Pancreas (tissue), 10 donors: ENCODE results near the gene DAAM2. TPM values are rescaled to one million over a fixed set of nuclear protein-coding genes. Genes with fewer than 3 reads are reported as not detected.

Experiments used
- ATAC-seq, 4 donors: fragments of 200-7000 bp; cut with Tn5 transposase; one replicate each; pipeline versions ENCODE4 v1.8.0 to v1.9.1; 2020; ENCODE audit warnings: mild to moderate bottlenecking in 4 of 4, moderate library complexity in 4 of 4
- DNase-seq, 6 donors: peaks; one replicate each; pipeline ENCODE4 v3.0.0-alpha.2; 2020
- FAIRE-seq: peaks from 2 replicates; lab custom pipeline; 2012; peaks lifted over from hg19 to GRCh38; lab: Jason Lieb, UNC
- H3K27ac ChIP-seq, 4 donors: fragments of 200-600 bp; sonication (generic); 1 replicate in 3 of 4; 2 replicates in 1 of 4; pipeline versions ENCODE4 v1.5.0 to v1.8.0; 2020
- H3K27me3 ChIP-seq, 4 donors: fragments of 200-600 bp; one replicate each; pipeline ENCODE4 v1.8.0; 2021
- H3K36me3 ChIP-seq, 3 donors: fragments of 200-600 bp; sonication (generic) in 1 of 3; one replicate each; pipeline versions ENCODE4 v1.5.0 to v1.8.0; 2020 to 2021
- H3K4me1 ChIP-seq, 3 donors: fragments of 200-600 bp; one replicate each; pipeline ENCODE4 v1.8.0; 2021
- H3K4me3 ChIP-seq, 4 donors: fragments of 200-600 bp; sonication (generic) in 2 of 4; one replicate each; pipeline versions ENCODE4 v1.5.0 to v1.8.0; 2020 to 2021
- H3K9me3 ChIP-seq, 4 donors: fragments of 200-600 bp; one replicate each; pipeline ENCODE4 v1.8.0; 2021
- WGBS, 2 donors: extraction: QIAGEN DNeasy Blood & Tissue Kit; methylation state at CpG; one replicate each; pipeline ENCODE4 v1.1.7; 2013; 5-methylcytosine and 5-hydroxymethylcytosine counted together
- intact Hi-C, 3 donors: fragments of 100-400 bp; cut with DNase I; formaldehyde crosslinking; loops; one replicate each; pipeline versions ENCODE4 v1.11.1 to v1.14.2; 2022
- polyA plus RNA-seq, 2 donors: library from polyadenylated mRNA; stranded (reverse); fragments of 200-250 nt; gene quantifications; one replicate each; pipeline ENCODE4 v1.2.3, GENCODE V29; 2013
- total RNA-seq, 6 donors: library from RNA; stranded (reverse); fragmentation: NEBNext Ultra II Directional in 4 of 6; extraction: Animal tissue kit (Norgen Biotek cat#: 25700) in 4 of 6; gene quantifications; one replicate each; pipeline versions ENCODE4 v1.2.1 to v1.2.4, GENCODE V29; 2021 to 2023
- TF ChIP-seq, protein P1 (sequence below), 4 donors: fragments of 200-600 bp; sonication (generic) in 3 of 4; IDR thresholded peaks; one replicate each; pipeline versions ENCODE4 v1.5.0 to v1.8.0; 2021; ENCODE audit warnings: antibody characterized with exemption in 4 of 4
- donor health status: healthy with polysubstance abuse.
- donor health status: DM: no; HTN: no; CAD: no; lungs with moderate emphysema.
- donor health status: DM: no; HTN: no; CAD: no.
- donor health status: control.
- donor health status: control.
- donor health status: Bipolar disorder and iron deficiency.
- donor health status: DM: yes; HTN: yes; CAD: no.
- donor health status: DM: no; HTN: no; CAD: no.
- donor health status: DM: no; HTN: no; CAD: no.
- donor health status: DM: yes; HTN: yes; CAD: no.

DAAM2 gene
- total and polyA plus RNA-seq, 8 donors = 4.0 to 10.5 (median 7.2) TPM

DNA sequence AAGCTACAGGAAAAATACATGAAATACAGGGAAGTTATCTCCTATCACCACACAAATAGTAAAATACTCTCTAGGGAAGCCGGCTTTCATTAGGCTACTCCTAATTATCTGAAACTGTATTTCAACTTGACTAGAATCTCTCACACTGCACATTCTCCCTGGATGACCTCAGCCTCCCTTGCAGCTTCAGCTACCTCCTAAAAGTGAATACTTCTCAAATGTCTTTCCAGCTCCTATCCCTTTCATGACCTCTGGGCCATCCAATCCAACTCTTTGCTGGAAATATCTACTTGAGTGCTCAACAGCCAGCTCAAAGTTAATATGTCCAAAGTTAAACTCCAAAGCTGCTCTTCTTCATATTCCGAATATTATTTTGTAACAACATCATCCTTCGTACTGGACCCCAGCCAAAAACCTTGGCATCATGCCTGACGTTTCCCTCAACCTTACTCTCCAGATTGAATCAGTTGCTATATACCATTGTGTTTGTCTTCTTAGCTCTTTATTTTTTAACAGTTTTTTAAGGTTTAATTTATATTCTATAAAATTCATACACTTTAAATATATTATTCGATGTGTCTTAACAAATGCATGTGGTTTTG is 37.6 kb upstream of the DAAM2 start:
- FAIRE-seq (no peak), DNase-seq (no peak), ATAC-seq (peak in 1 of 4 donors; percentile 41)
- no peaks in the 10 kb centered on the region for H3K36me3 ChIP-seq
- no peaks in the 10 kb centered on the region for H3K4me1 ChIP-seq
- H3K27me3 ChIP-seq = no peaks in the 10 kb centered on the region
- TF ChIP-seq, protein P1, sequence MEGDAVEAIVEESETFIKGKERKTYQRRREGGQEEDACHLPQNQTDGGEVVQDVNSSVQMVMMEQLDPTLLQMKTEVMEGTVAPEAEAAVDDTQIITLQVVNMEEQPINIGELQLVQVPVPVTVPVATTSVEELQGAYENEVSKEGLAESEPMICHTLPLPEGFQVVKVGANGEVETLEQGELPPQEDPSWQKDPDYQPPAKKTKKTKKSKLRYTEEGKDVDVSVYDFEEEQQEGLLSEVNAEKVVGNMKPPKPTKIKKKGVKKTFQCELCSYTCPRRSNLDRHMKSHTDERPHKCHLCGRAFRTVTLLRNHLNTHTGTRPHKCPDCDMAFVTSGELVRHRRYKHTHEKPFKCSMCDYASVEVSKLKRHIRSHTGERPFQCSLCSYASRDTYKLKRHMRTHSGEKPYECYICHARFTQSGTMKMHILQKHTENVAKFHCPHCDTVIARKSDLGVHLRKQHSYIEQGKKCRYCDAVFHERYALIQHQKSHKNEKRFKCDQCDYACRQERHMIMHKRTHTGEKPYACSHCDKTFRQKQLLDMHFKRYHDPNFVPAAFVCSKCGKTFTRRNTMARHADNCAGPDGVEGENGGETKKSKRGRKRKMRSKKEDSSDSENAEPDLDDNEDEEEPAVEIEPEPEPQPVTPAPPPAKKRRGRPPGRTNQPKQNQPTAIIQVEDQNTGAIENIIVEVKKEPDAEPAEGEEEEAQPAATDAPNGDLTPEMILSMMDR (IDR thresholded peaks at IDR 0.05) = no peak
- intact Hi-C loops = no loop called here
- 70 to 83% methylated on average over 5 of the region's 5 CpGs for WGBS, 2 donors
- H3K27ac ChIP-seq = no peak overlapping the region
- no peaks in the 10 kb centered on the region for H3K9me3 ChIP-seq
- no peak overlapping the region for H3K4me3 ChIP-seq

DNA sequence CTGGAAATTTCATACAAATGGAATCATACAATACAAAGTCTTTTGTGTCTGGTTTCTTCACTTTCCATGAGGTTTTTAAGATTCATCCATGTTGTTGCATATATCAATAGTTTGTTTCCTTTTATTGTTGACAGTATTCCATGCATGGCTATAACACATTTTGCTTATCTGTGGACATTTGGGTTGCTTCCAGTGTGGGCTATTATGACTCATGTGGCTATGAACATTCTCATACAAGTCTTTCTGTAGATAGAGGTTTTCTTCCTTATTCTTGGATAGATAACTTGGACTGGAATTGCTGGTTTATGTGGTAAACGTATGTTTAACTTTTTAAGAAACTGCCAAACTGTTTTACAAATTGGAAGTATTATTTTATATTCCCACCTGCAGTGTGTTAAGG is 36.9 kb upstream of the DAAM2 start:
- H3K4me1 ChIP-seq = no peaks in the 10 kb centered on the region
- FAIRE-seq (no peak), ATAC-seq (peak in 1 of 4 donors; percentile 26), DNase-seq (no peak)
- H3K27ac ChIP-seq = no peak overlapping the region
- intact Hi-C loops = no loop called here
- no peak overlapping the region for H3K4me3 ChIP-seq
- H3K36me3 ChIP-seq = no peaks in the 10 kb centered on the region
- WGBS, 2 donors = 39 to 56% methylated on average over 1 of the region's 1 CpG
- TF ChIP-seq, protein P1 (IDR thresholded peaks at IDR 0.05) = no peak
- H3K27me3 ChIP-seq = no peaks in the 10 kb centered on the region
- no peaks in the 10 kb centered on the region for H3K9me3 ChIP-seq

DNA sequence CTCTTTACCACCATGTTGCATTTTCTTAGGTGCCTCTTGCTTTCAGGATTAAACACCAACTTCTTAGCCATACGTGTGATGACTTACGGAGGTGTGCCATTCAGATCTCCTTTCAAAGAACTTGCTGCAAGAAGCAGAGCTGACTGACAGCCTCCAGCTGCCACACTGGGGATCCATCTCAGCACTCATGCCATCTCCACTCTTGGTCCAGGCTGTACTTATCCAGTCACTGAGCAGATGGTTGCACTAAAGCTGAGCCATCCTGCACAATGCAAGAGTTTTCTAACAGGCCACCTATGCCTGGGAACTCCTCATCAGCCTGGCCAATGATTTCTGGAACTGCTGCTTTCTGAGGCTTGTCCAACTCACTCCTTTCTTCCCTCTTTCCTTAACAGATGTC is 35.6 kb upstream of the DAAM2 start:
- H3K4me1 ChIP-seq = no peaks in the 10 kb centered on the region
- no peaks in the 10 kb centered on the region for H3K27me3 ChIP-seq
- intact Hi-C loops = no loop called here
- no peaks in the 10 kb centered on the region for H3K9me3 ChIP-seq
- 95% methylated on average over 2 of the region's 2 CpGs for WGBS, 2 donors
- ATAC-seq (no peak), DNase-seq (no peak), FAIRE-seq (no peak)
- TF ChIP-seq, protein P1 (IDR thresholded peaks at IDR 0.05) = no peak
- no peaks in the 10 kb centered on the region for H3K36me3 ChIP-seq
- H3K27ac ChIP-seq = no peak overlapping the region
- no peak overlapping the region for H3K4me3 ChIP-seq

DNA sequence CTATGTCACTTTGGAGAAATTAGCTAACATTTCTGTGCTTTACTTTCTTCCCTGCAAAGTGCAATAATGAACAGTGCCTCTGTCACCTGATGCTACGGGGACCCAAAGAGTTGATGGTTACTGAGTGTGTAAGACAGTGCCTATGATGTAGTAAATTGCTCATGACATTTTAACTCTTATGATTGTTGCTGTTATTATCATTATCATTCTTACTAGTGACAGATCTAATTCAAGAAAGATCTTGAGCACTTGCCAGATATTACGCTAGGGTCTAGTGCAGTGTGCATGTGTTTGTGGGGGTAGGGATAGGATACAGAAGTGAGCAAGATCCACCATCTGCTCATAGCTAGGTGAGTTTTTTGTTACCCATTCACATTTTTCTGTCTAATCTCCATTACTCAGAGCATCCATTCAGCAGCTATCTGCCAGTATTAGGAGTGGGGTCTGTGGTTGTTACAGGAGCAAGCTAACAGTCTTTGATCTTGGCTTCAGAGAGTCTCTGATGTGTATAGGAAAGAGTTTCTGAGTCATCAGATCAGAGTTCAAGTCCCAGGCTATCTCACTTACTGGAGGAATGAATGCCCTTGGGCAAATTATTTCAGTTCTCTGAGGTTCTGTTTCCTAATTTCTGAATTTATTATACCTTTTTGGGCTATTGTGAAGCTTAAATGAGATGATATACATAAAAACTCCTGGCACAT is 33.1 kb upstream of the DAAM2 start:
- Histone ChIP-seq H3K27me3 (no peaks in the 10 kb centered on the region), H3K9me3 (no peaks in the 10 kb centered on the region), H3K27ac (no peak overlapping the region), H3K4me1 (no peaks in the 10 kb centered on the region), H3K4me3 (no peak overlapping the region), H3K36me3 (no peaks in the 10 kb centered on the region)
- DNase-seq = no peak
- intact Hi-C loops = no loop called here
- no peak for FAIRE-seq
- no peak for ATAC-seq
- 92 to 96% methylated on average over 2 of the region's 2 CpGs for WGBS, 2 donors
- TF ChIP-seq, protein P1 (IDR thresholded peaks at IDR 0.05) = no peak
